HG03097 (cell line): ENCODE measurements around the gene FXYD5.
A peak's percentile ranks its signal among the peaks of the same experiment; 100 is the strongest.
"Not testable (repeated sequence)": the region's sequence is repeated elsewhere in the genome, so short reads cannot be mapped to it uniquely, and the experiment has no call there.

Experiments
- ATAC-seq: cut with Tn5 transposase; IDR thresholded peaks from one replicate; pipeline ENCODE4 v1.9.1; 2021; ENCODE audit not compliant: unreplicated experiment, low FRiP score

FXYD5 gene

GRCh38 chr19:35176181-35176570 is 21.6 kb downstream of the FXYD5 start:
- no peak for ATAC-seq

GRCh38 chr19:35177377-35178274 is 23.1 kb downstream of the FXYD5 start:
- ATAC-seq = no peak

- ATAC-seq = no peak
These were observed 24.2 kb downstream of the FXYD5 start for GRCh38 chr19:35178701-35179100.

- no peak for ATAC-seq
These were observed 25.3 kb downstream of the FXYD5 start for GRCh38 chr19:35179830-35180229.

GRCh38 chr19:35181387-35181786 is 26.9 kb downstream of the FXYD5 start:
- no peak for ATAC-seq

GRCh38 chr19:35184267-35184666 is 29.7 kb downstream of the FXYD5 start:
- no peak for ATAC-seq

- no peak for ATAC-seq
These were observed 30.3 kb downstream of the FXYD5 start for GRCh38 chr19:35184884-35185283.

- ATAC-seq = no peak
These were observed 39.8 kb downstream of the FXYD5 start for GRCh38 chr19:35194012-35194984.

GRCh38 chr19:35195830-35196229 is 41.3 kb downstream of the FXYD5 start:
- ATAC-seq = no peak

- ATAC-seq = not testable (repeated sequence)
These were observed 42.3 kb downstream of the FXYD5 start for GRCh38 chr19:35196861-35197260.

- ATAC-seq = no peak
These were observed 44.9 kb downstream of the FXYD5 start for GRCh38 chr19:35199481-35199880.

- no peak for ATAC-seq
These were observed 48.5 kb downstream of the FXYD5 start for GRCh38 chr19:35202722-35203688.

GRCh38 chr19:35204799-35205732 is 50.5 kb downstream of the FXYD5 start:
- ATAC-seq = peak; percentile 62

GRCh38 chr19:35205733-35206323 is 51.3 kb downstream of the FXYD5 start:
- peak; percentile 7 for ATAC-seq

- ATAC-seq = no peak
These were observed 51.8 kb downstream of the FXYD5 start for GRCh38 chr19:35206379-35206778.

- ATAC-seq = no peak
These were observed 52.3 kb downstream of the FXYD5 start for GRCh38 chr19:35206855-35207254.

- ATAC-seq = no peak
These were observed 52.9 kb downstream of the FXYD5 start for GRCh38 chr19:35207391-35207871.

- no peak for ATAC-seq
These were observed 53.6 kb downstream of the FXYD5 start for GRCh38 chr19:35208121-35208520.

GRCh38 chr19:35209646-35210045 is 55.1 kb downstream of the FXYD5 start:
- ATAC-seq = no peak
